ENCODE data around the gene HYI.

- TF ChIP-seq POLR2AphosphoS5 (IDR thresholded peaks at IDR 0.05) (no peak), POLR2A (IDR thresholded peaks at IDR 0.05) (no peak)
- TF ChIP-seq, protein P1, sequence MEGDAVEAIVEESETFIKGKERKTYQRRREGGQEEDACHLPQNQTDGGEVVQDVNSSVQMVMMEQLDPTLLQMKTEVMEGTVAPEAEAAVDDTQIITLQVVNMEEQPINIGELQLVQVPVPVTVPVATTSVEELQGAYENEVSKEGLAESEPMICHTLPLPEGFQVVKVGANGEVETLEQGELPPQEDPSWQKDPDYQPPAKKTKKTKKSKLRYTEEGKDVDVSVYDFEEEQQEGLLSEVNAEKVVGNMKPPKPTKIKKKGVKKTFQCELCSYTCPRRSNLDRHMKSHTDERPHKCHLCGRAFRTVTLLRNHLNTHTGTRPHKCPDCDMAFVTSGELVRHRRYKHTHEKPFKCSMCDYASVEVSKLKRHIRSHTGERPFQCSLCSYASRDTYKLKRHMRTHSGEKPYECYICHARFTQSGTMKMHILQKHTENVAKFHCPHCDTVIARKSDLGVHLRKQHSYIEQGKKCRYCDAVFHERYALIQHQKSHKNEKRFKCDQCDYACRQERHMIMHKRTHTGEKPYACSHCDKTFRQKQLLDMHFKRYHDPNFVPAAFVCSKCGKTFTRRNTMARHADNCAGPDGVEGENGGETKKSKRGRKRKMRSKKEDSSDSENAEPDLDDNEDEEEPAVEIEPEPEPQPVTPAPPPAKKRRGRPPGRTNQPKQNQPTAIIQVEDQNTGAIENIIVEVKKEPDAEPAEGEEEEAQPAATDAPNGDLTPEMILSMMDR (IDR thresholded peaks at IDR 0.05) = no peak
These were observed 11.9 kb upstream of the HYI start for GRCh38 chr1:43465505-43466067.
